Trophoblast cell (in vitro differentiated cells and primary cell): ENCODE results near the gene PRM3.
A peak's percentile ranks its signal among the peaks of the same experiment; 100 is the strongest.

Experiments used
- DNase-seq, 2 donors: peaks; one replicate each; pipeline ENCODE4 v3.0.0-alpha.2; 2016
- H2AFZ ChIP-seq: 2 replicates; pipeline ENCODE4 v1.6.1; 2013; ENCODE audit warnings: low read length, moderate library complexity, mild to moderate bottlenecking; ENCODE audit not compliant: insufficient read depth, poor library complexity
- H2AK5ac ChIP-seq: 2 replicates; pipeline ENCODE4 v1.6.1; 2013; ENCODE audit warnings: mild to moderate bottlenecking, low read length
- H2BK120ac ChIP-seq: 2 replicates; pipeline ENCODE4 v1.6.1; 2013; ENCODE audit warnings: low read length, mild to moderate bottlenecking, moderate library complexity; ENCODE audit not compliant: insufficient read depth, poor library complexity
- H2BK12ac ChIP-seq: 2 replicates; pipeline ENCODE4 v1.6.1; 2013; ENCODE audit warnings: mild to moderate bottlenecking, low read length, moderate library complexity
- H2BK5ac ChIP-seq: 2 replicates; pipeline ENCODE4 v1.6.1; 2013; ENCODE audit warnings: low read length, low read depth, moderate library complexity, mild to moderate bottlenecking; ENCODE audit not compliant: poor library complexity
- H3K14ac ChIP-seq: 2 replicates; pipeline ENCODE4 v1.6.1; 2013; ENCODE audit warnings: mild to moderate bottlenecking, low read length
- H3K18ac ChIP-seq: 2 replicates; pipeline ENCODE4 v1.6.1; 2013; ENCODE audit warnings: mild to moderate bottlenecking, low read length
- H3K23ac ChIP-seq: 2 replicates; pipeline ENCODE4 v1.6.1; 2013; ENCODE audit warnings: low read length
- H3K27ac ChIP-seq: 2 replicates; pipeline ENCODE4 v1.5.1; 2013; ENCODE audit warnings: low read depth, mild to moderate bottlenecking, inconsistent platforms, low read length, moderate library complexity
- H3K27me3 ChIP-seq: 2 replicates; pipeline ENCODE4 v1.6.1; 2013; ENCODE audit warnings: inconsistent platforms, mild to moderate bottlenecking, low read length, moderate library complexity; ENCODE audit not compliant: insufficient read depth
- H3K36me3 ChIP-seq, 2 experiments: 1 replicate in 1 of 2; 2 replicates in 1 of 2; pipeline ENCODE4 v1.6.1; 2013; ENCODE audit warnings: low read length in 2 of 2, mild to moderate bottlenecking in 2 of 2, moderate library complexity in 1 of 2; ENCODE audit not compliant: insufficient read depth in 2 of 2, control insufficient read depth in 1 of 2
- H3K4ac ChIP-seq: 2 replicates; pipeline ENCODE4 v1.6.1; 2013; ENCODE audit warnings: low read depth, mild to moderate bottlenecking, low read length, moderate library complexity
- H3K4me1 ChIP-seq, 2 experiments: 1 replicate in 1 of 2; 2 replicates in 1 of 2; pipeline ENCODE4 v1.6.1; 2013; ENCODE audit warnings: low read length in 2 of 2, mild to moderate bottlenecking in 2 of 2, moderate library complexity in 1 of 2; ENCODE audit not compliant: insufficient read depth in 2 of 2, control insufficient read depth in 1 of 2
- H3K4me2 ChIP-seq: 2 replicates; pipeline ENCODE4 v1.6.1; 2013; ENCODE audit warnings: inconsistent platforms, mild to moderate bottlenecking, low read length, moderate library complexity
- H3K4me3 ChIP-seq: 2 replicates; pipeline ENCODE4 v1.5.1; 2013; ENCODE audit warnings: mild to moderate bottlenecking, low read depth, low read length, inconsistent platforms
- H3K79me1 ChIP-seq: one replicate; pipeline ENCODE4 v1.6.1; 2013; ENCODE audit warnings: low read length
- H3K79me2 ChIP-seq: 2 replicates; pipeline ENCODE4 v1.6.1; 2013; ENCODE audit warnings: low read length, mild to moderate bottlenecking; ENCODE audit not compliant: control insufficient read depth, insufficient read depth, poor library complexity
- H3K9ac ChIP-seq: 2 replicates; pipeline ENCODE4 v1.6.1; 2013; ENCODE audit warnings: mild to moderate bottlenecking, low read length
- H3K9me3 ChIP-seq: 2 replicates; pipeline ENCODE4 v1.6.1; 2013; ENCODE audit warnings: low read depth, mild to moderate bottlenecking, control low read depth, inconsistent platforms, low read length; ENCODE audit not compliant: insufficient read depth
- H4K12ac ChIP-seq: 2 replicates; pipeline ENCODE4 v1.6.1; 2013; ENCODE audit warnings: low read depth, mild to moderate bottlenecking, low read length, moderate library complexity
- H4K8ac ChIP-seq: 2 replicates; pipeline ENCODE4 v1.6.1; 2013; ENCODE audit warnings: low read depth, mild to moderate bottlenecking, low read length, moderate library complexity
- H4K91ac ChIP-seq: one replicate; pipeline ENCODE4 v1.6.1; 2013; ENCODE audit warnings: low read depth, mild to moderate bottlenecking, low read length, moderate library complexity
- WGBS: extraction: QIAGEN DNeasy Blood & Tissue Kit; methylation state at CpG from one replicate; pipeline ENCODE4 v1.1.7; 2013; ENCODE audit warnings: missing lambda C conversion rate; ENCODE audit not compliant: insufficient read length, insufficient coverage; ENCODE audit errors: extremely low coverage; 5-methylcytosine and 5-hydroxymethylcytosine counted together

Gene PRM3

GRCh38 chr16:11314309-11314894, 41.0 kb upstream of the PRM3 start:
- H3K9ac ChIP-seq: no peak overlapping the region
- H2BK120ac ChIP-seq: peak overlapping the region; percentile 79
- H2BK12ac ChIP-seq: peak overlapping the region; percentile 20
- peak overlapping the region; percentile 75 for H3K27ac ChIP-seq
- H3K9me3 ChIP-seq: no peaks in the 10 kb centered on the region
- no peaks in the 10 kb centered on the region for H3K27me3 ChIP-seq
- H3K79me1 ChIP-seq: peaks cover 38% of the 10 kb centered on the region
- no peaks in the 10 kb centered on the region for H3K36me3 ChIP-seq
- no CpG with 5 or more reads among the region's 8 CpGs for WGBS
- H3K4me3 ChIP-seq: no peak overlapping the region
- peak overlapping the region; percentile 23 for H3K4ac ChIP-seq
- H3K79me2 ChIP-seq: peaks cover 4% of the 10 kb centered on the region
- no peak overlapping the region for H3K23ac ChIP-seq
- H2AK5ac ChIP-seq: peak overlapping the region; percentile 56
- H4K8ac ChIP-seq: peak overlapping the region; percentile 21
- H3K4me1 ChIP-seq: peaks cover 42 to 54% of the 10 kb centered on the region in 2 experiments
- H3K4me2 ChIP-seq: no peak overlapping the region
- peak overlapping the region; percentile 24 for H3K18ac ChIP-seq
- peak overlapping the region; percentile 18 for H3K14ac ChIP-seq
- no peak overlapping the region for H4K12ac ChIP-seq
- H4K91ac ChIP-seq: peak overlapping the region; percentile 88
- H2BK5ac ChIP-seq: peak overlapping the region; percentile 28
- H2AFZ ChIP-seq: no peak overlapping the region
- DNase-seq: peak; percentile 49 to 62

DNA sequence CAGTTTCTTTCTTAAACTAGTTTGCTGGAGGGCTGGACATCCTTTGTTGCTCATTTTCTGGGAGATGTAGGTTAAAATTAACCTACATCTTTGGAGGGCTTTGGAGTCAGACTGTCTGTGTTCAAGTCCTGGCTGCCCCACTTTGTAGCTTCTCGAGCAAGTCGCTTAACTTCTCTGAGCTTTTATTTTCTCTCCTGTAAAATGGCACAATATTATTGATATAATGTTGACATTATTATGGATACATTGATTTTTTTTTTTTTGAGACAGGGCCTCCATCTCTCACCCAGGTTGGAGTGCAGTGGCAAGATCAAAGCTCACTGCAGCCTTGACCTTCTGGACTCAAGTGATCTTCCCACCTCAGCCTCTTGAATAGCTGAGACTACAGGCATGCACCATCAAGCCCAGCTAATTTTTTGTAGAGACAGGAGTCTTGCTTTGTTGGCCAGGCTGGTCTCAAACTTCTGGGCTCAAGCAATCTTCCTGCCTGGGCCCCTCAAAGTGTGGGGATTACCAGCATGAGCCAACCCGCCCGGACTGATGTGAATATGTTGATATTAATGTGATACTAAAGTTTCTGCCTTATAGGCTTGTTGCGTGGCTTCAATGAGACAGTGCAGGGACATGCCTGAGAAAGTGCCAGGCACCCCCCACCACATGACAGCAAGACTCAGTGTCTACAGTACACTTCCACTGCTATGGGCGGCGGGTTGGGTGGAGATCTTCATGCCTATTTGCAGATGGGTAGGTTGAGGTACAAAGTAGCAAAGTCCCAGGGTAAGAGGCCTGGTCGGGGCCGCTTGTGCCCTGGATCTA, 40.3 kb upstream of the PRM3 start:
- Histone ChIP-seq H3K79me1 (peaks cover 36% of the 10 kb centered on the region), H3K27ac (peak overlapping the region; percentile 75)

DNA sequence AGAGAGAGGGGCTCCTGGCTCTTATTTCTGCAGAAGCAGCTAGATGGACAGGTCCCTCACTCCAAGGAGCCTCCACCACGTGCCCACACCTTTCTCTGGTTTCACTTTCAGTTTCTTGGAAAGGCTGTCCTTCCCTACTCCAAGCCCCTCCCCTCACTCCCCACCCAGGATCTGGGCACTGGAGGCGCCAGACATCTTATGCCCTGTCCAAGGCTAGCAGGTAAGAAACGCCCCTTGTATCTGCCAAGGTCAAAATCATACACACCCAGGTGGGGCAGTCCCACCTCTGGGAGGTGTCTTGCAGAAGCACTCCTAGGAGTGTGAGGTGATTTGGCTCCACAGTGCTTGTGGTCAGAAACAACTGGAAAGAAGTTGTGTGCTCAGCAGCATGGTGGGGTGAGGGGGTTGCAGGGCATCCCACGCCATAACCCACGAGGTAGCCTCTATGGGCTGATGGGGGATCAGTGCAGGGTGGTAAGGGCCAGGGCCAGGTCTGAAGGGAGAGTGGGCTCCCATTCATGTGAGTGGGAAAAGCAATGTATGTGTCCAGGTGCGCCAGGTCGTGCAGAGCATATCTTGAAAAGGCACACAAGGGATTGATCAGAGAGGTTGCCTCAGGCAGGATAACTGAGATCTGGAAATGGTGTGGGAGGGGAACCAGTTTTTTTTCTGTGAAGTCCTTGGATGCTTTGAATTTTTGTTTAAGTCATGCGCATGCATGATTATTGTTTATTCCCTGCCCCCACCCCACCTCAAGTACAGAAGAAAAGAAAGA, 39.5 kb upstream of the PRM3 start:
- H3K27me3 ChIP-seq: no peaks in the 10 kb centered on the region
- H2BK5ac ChIP-seq: peak overlapping the region; percentile 41
- no peak overlapping the region for H3K23ac ChIP-seq
- H3K27ac ChIP-seq: peak overlapping the region; percentile 95
- H3K4ac ChIP-seq: no peak overlapping the region
- peak overlapping the region; percentile 20 for H2BK12ac ChIP-seq
- WGBS: no CpG with 5 or more reads among the region's 8 CpGs
- no peaks in the 10 kb centered on the region for H3K9me3 ChIP-seq
- H3K18ac ChIP-seq: peak overlapping the region; percentile 9
- peak overlapping the region; percentile 32 for H3K14ac ChIP-seq
- peak; percentile 70 to 90 for DNase-seq
- no peak overlapping the region for H3K4me3 ChIP-seq
- no peak overlapping the region for H4K12ac ChIP-seq
- H4K91ac ChIP-seq: peak overlapping the region; percentile 74
- H3K79me1 ChIP-seq: peaks cover 36% of the 10 kb centered on the region
- H3K4me1 ChIP-seq: peaks cover 36 to 51% of the 10 kb centered on the region in 2 experiments
- peak overlapping the region; percentile 46 for H3K4me2 ChIP-seq
- H2BK120ac ChIP-seq: peak overlapping the region; percentile 81
- H2AFZ ChIP-seq: peak overlapping the region; percentile 30
- H2AK5ac ChIP-seq: peak overlapping the region; percentile 32
- H3K79me2 ChIP-seq: peaks cover 4% of the 10 kb centered on the region
- H4K8ac ChIP-seq: peak overlapping the region; percentile 68
- no peak overlapping the region for H3K9ac ChIP-seq
- H3K36me3 ChIP-seq: no peaks in the 10 kb centered on the region

More for the DNA sequence above, 40.3 kb upstream of the PRM3 start:
- Histone ChIP-seq H3K14ac (peak overlapping the region; percentile 30), H2BK120ac (peak overlapping the region; percentile 79), H3K36me3 (no peaks in the 10 kb centered on the region), H4K8ac (no peak overlapping the region), H2BK5ac (peak overlapping the region; percentile 59), H3K79me2 (peaks cover 4% of the 10 kb centered on the region), H3K27me3 (no peaks in the 10 kb centered on the region), H3K23ac (no peak overlapping the region), H4K91ac (peak overlapping the region; percentile 88), H3K9ac (no peak overlapping the region), H3K9me3 (no peaks in the 10 kb centered on the region), H4K12ac (no peak overlapping the region), H2BK12ac (peak overlapping the region; percentile 20), H3K4me3 (no peak overlapping the region), H2AFZ (no peak overlapping the region), H2AK5ac (peak overlapping the region; percentile 56), H3K18ac (peak overlapping the region; percentile 5), H3K4me1 (peaks cover 36 to 51% of the 10 kb centered on the region in 2 experiments), H3K4me2 (no peak overlapping the region), H3K4ac (no peak overlapping the region)
- WGBS: no CpG with 5 or more reads among the region's 9 CpGs
- no peak for DNase-seq

DNA sequence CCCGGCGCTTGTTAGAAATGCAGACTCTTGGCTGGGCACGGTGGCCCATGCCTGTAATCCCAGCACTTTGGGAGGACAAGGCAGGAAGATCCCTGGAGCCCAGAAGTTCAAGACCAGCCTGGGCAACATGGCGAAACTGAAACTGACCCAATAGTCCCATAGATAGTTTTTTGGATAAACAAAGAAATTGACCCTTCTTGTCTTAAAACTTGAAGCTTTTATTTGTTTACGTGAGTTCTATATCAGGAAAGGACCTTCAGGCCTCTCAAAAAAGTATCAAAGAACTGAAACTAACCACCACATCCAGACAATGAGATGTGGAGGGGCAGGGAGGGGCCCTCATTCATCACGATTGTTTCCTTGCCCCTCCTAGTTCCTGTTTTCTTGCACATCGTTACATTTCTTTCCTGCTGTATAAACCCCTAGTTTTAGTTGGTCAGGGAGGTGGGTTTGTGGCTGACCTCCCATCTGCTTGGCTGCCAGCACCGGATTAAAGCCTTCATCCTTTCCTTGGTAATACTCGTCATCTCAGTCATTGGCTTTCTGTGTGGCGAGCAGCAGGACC, 37.6 kb upstream of the PRM3 start:
- Histone ChIP-seq H3K79me1 (peaks cover 28% of the 10 kb centered on the region), H3K9ac (no peak overlapping the region), H4K91ac (peak overlapping the region; percentile 21), H3K4me1 (peaks cover 30 to 42% of the 10 kb centered on the region in 2 experiments), H3K79me2 (peaks cover 4% of the 10 kb centered on the region), H3K4me2 (no peak overlapping the region), H3K4ac (no peak overlapping the region), H3K18ac (no peak overlapping the region), H2BK5ac (no peak overlapping the region), H2AFZ (no peak overlapping the region), H3K27me3 (no peaks in the 10 kb centered on the region), H3K9me3 (no peaks in the 10 kb centered on the region), H4K12ac (no peak overlapping the region), H2AK5ac (no peak overlapping the region), H3K14ac (no peak overlapping the region), H3K27ac (no peak overlapping the region), H3K4me3 (no peak overlapping the region), H2BK120ac (no peak overlapping the region), H3K23ac (no peak overlapping the region), H2BK12ac (peak overlapping the region; percentile 75), H3K36me3 (no peaks in the 10 kb centered on the region), H4K8ac (no peak overlapping the region)
- WGBS: no CpG with 5 or more reads among the region's 10 CpGs
- DNase-seq: no peak
